CD4-positive, alpha-beta T cell (primary cell): ENCODE measurements around the gene SEPTIN8. TPM values are rescaled to one million over a fixed set of nuclear protein-coding genes. Genes with fewer than 3 reads are reported as not detected.

Experiments used
- ATAC-seq: fragments of 200-7000 bp; cut with Tn5 transposase; one replicate; pipeline ENCODE4 v1.10.0; 2022; ENCODE audit warnings: mild to moderate bottlenecking; ENCODE audit not compliant: poor library complexity
- CTCF ChIA-PET: fragments of 350-600 bp; sonication (Branson Sonifier 250); formaldehyde crosslinking; loops from one replicate; lab custom pipeline; 2021; ENCODE audit warnings: antibody characterized with exemption, inconsistent platforms; lab: Charles Lee
- POLR2A ChIA-PET: fragments of 350-600 bp; sonication (Branson Sonifier 250); formaldehyde crosslinking; loops from one replicate; lab custom pipeline; 2021; ENCODE audit warnings: antibody characterized with exemption, inconsistent platforms; lab: Charles Lee
- DNase-seq, 14 experiments: peaks; one replicate each; pipeline ENCODE4 v3.0.0-alpha.2; 2013 to 2020; ENCODE audit warnings: mixed read lengths in 2 of 14
- H3K27ac ChIP-seq, 2 donors: one replicate each; pipeline versions ENCODE4 v1.5.1 to v1.7.0; 2013; ENCODE audit warnings: low read length in 2 of 2, low read depth in 1 of 2, mild to moderate bottlenecking in 1 of 2
- H3K27me3 ChIP-seq, 2 experiments: 1 replicate in 1 of 2; 2 replicates in 1 of 2; pipeline versions ENCODE4 v1.6.1 to v1.7.0; 2013; ENCODE audit warnings: low read length in 2 of 2, control low read depth in 1 of 2, mild to moderate bottlenecking in 1 of 2, moderate library complexity in 1 of 2; ENCODE audit not compliant: insufficient read depth in 2 of 2, control insufficient read depth in 1 of 2
- H3K36me3 ChIP-seq: one replicate; pipeline ENCODE4 v1.6.1; 2013; ENCODE audit warnings: low read length, control low read depth; ENCODE audit not compliant: insufficient read depth
- H3K4me1 ChIP-seq: one replicate; pipeline ENCODE4 v1.6.1; 2013; ENCODE audit warnings: low read length, control low read depth; ENCODE audit not compliant: insufficient read depth
- H3K4me3 ChIP-seq: one replicate; pipeline ENCODE4 v1.5.1; 2013; ENCODE audit warnings: mild to moderate bottlenecking, low read length, moderate library complexity
- H3K9me3 ChIP-seq, 2 experiments: 1 replicate in 1 of 2; 2 replicates in 1 of 2; pipeline versions ENCODE4 v1.6.1 to v1.7.0; 2013; ENCODE audit warnings: low read length in 2 of 2, mild to moderate bottlenecking in 2 of 2, control low read depth in 1 of 2, moderate library complexity in 1 of 2; ENCODE audit not compliant: control insufficient read depth in 1 of 2, insufficient read depth in 1 of 2
- H3K27ac Mint-ChIP-seq: one replicate; pipeline ENCODE4 v1.8.0; 2020; ENCODE audit warnings: mixed read lengths
- H3K27me3 Mint-ChIP-seq: one replicate; pipeline ENCODE4 v1.8.0; 2021; ENCODE audit warnings: mixed read lengths
- H3K36me3 Mint-ChIP-seq: one replicate; pipeline ENCODE4 v1.8.0; 2021; ENCODE audit warnings: low read depth, mixed read lengths
- H3K4me1 Mint-ChIP-seq: one replicate; pipeline ENCODE4 v1.8.0; 2021; ENCODE audit warnings: low read depth, mixed read lengths
- H3K4me3 Mint-ChIP-seq: one replicate; pipeline ENCODE4 v1.8.0; 2020; ENCODE audit warnings: mild to moderate bottlenecking, mixed read lengths
- H3K9me3 Mint-ChIP-seq: one replicate; pipeline ENCODE4 v1.8.0; 2020; ENCODE audit warnings: mixed read lengths
- intact Hi-C, 2 experiments: fragments of 100-400 bp; cut with DNase I in 1 of 2; cut with micrococcal nuclease in 1 of 2; formaldehyde crosslinking; loops; one replicate each; pipeline versions ENCODE4 v1.15.1 to v1.9.0; 2023 to 2025; cut with DNase I, micrococcal nuclease
- total RNA-seq, 174 experiments: library from RNA in 2 of 174; stranded (reverse) in 2 of 174; gene quantifications; one replicate each; pipeline ENCODE4 v1.2.3 and lab custom pipeline; 2021 to 2026
- TF ChIP-seq, protein P1 (sequence below): fragments of 200-600 bp; IDR thresholded peaks from one replicate; pipeline ENCODE4 v1.8.0; 2022; ENCODE audit warnings: antibody characterized with exemption, mild to moderate bottlenecking

The SEPTIN8 gene
- total RNA-seq, 2 experiments from 2014 or later, result 4.4 to 5.3 TPM

DNA sequence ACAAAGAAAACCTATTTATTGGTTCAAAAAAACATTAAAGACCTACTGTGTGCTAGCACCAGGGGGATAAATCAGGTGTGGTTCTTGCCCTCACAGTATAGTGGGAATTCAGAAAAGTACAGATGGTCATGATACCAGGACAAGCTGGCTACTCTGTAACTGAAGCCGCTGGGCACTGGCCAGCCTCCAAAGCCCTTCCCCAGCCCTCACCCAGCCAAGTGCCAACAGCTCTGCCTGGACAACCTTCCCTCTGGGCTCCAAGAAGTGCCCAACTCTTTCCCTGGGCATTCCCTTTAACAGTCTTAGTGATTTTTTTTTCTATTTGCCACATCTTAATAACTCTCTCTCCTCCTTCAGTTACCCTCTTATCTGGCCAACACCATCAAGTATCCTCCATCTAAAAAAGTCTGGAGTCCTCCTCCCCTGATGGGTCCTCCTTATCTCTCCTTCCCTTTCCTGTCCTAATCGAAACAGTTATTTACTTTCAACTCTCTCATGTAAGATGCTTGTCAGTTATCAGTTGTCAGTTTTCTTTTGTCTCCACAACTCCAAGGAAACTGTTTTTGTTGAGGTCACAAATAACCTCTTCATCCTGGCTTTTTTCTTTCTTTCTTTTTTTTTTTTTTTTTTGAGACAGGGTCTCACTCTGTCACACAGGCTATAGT is 13.3 kb upstream of the SEPTIN8 start:
- CTCF ChIA-PET, result no interaction called here

DNA sequence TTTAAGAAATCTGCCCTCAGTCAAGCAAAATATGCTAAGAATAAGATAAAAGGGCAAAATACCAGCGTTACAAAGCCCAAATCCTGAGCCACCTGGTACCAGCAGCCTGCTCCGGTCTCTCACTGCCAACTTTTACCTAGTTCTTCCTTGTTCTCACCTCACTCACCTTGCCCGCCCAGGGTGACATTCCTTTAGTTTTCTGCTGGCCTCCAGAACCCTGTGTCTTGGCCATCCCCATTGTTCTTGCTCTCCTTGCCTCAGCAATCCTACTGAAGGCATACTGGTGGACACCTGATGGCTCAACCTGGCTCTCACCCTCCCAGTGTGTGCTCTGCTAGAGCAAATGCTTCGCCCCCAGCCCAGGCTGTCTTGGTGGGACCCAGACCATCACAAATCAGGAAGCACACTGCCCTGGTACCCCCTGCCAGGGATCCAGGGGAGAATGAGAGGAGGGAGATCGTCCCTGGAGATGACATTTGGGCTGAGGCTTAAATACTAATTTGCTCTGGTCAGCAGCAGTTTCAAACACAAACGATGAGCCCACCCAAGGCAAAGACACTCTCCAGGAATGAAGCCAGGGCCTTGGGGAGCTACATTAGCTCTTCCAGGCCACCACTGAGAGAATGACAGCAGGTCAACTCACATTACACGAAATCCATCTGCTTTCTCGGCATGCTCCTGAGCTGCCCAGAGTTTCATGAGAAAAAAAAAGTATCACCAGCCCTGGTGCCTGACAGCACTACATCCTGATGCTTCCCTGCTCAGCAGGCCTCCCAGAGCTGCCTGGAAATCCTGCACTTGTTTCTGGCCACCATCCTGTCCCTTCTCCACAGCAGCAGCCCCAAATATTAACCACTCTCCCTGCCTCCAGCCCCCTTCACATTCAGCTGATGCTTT is 12.2 kb upstream of the SEPTIN8 start:
- DNase-seq, result no peak
- no peak overlapping the region for H3K4me3 ChIP-seq
- intact Hi-C loops, result no loop called here
- H3K27me3 ChIP-seq, result peaks cover 4 to 18% of the 10 kb centered on the region in 2 experiments
- CTCF ChIA-PET, result no interaction called here
- POLR2A ChIA-PET, result interaction anchor here (0.7 kb wide), 1 partner anchor 1041 kb away, joined by 3 read pairs; no protein-coding TSS in a partner anchor
- H3K36me3 ChIP-seq, result no peaks in the 10 kb centered on the region
- Mint-ChIP-seq H3K36me3 (no peaks in the 10 kb centered on the region), H3K27me3 (peaks cover 23% of the 10 kb centered on the region), H3K9me3 (no peaks in the 10 kb centered on the region), H3K27ac (no peak overlapping the region), H3K4me1 (no peaks in the 10 kb centered on the region), H3K4me3 (no peak overlapping the region)
- TF ChIP-seq, protein P1, sequence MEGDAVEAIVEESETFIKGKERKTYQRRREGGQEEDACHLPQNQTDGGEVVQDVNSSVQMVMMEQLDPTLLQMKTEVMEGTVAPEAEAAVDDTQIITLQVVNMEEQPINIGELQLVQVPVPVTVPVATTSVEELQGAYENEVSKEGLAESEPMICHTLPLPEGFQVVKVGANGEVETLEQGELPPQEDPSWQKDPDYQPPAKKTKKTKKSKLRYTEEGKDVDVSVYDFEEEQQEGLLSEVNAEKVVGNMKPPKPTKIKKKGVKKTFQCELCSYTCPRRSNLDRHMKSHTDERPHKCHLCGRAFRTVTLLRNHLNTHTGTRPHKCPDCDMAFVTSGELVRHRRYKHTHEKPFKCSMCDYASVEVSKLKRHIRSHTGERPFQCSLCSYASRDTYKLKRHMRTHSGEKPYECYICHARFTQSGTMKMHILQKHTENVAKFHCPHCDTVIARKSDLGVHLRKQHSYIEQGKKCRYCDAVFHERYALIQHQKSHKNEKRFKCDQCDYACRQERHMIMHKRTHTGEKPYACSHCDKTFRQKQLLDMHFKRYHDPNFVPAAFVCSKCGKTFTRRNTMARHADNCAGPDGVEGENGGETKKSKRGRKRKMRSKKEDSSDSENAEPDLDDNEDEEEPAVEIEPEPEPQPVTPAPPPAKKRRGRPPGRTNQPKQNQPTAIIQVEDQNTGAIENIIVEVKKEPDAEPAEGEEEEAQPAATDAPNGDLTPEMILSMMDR, result no peak
- H3K27ac ChIP-seq, result no peak overlapping the region
- no peaks in the 10 kb centered on the region for H3K9me3 ChIP-seq
- ATAC-seq, result no peak
- H3K4me1 ChIP-seq, result no peaks in the 10 kb centered on the region

More for the DNA sequence above, 13.3 kb upstream of the SEPTIN8 start:
- ATAC-seq (no peak), DNase-seq (no peak)
- Histone ChIP-seq H3K36me3 (no peaks in the 10 kb centered on the region), H3K4me3 (no peak overlapping the region), H3K27ac (no peak overlapping the region), H3K4me1 (no peaks in the 10 kb centered on the region), H3K27me3 (peaks cover 4 to 13% of the 10 kb centered on the region in 2 experiments), H3K9me3 (no peaks in the 10 kb centered on the region)
- Mint-ChIP-seq H3K36me3 (no peaks in the 10 kb centered on the region), H3K27ac (no peak overlapping the region), H3K27me3 (peaks cover 26% of the 10 kb centered on the region), H3K9me3 (no peaks in the 10 kb centered on the region), H3K4me3 (no peak overlapping the region), H3K4me1 (no peaks in the 10 kb centered on the region)
- intact Hi-C loops, result no loop called here
- TF ChIP-seq, protein P1, result no peak
- POLR2A ChIA-PET, result no interaction called here

DNA sequence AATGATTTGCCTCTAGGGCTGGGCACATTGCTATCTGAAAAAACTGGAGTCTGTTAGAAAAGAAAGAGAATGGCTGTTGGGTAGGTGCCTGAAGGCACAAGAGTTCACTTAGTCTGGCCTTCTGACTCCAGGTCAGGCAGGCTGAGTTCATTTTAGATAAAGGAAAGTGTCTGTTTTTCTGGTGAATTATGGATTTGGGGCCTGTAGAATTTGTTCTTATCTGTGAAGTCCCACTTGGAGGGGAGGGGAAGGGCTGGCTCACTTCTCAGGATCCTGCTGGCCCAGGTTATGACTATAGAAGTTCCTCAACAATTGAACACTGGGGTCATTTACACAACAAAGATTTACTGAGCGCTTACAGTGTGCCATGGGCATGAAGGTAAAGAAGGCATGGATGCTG is 11.5 kb upstream of the SEPTIN8 start:
- no peaks in the 10 kb centered on the region for H3K9me3 Mint-ChIP-seq
- TF ChIP-seq, protein P1, result no peak
- Histone ChIP-seq H3K9me3 (no peaks in the 10 kb centered on the region), H3K27me3 (peaks cover 0 to 25% of the 10 kb centered on the region in 2 experiments), H3K36me3 (no peaks in the 10 kb centered on the region), H3K4me1 (no peaks in the 10 kb centered on the region), H3K4me3 (no peak overlapping the region), H3K27ac (no peak overlapping the region)
- ChIA-PET CTCF (no interaction called here), POLR2A (no interaction called here)
- no peaks in the 10 kb centered on the region for H3K4me1 Mint-ChIP-seq
- intact Hi-C loops, result no loop called here
- H3K36me3 Mint-ChIP-seq, result no peaks in the 10 kb centered on the region
- DNase-seq (no peak), ATAC-seq (no peak)
- H3K27me3 Mint-ChIP-seq, result peaks cover 21% of the 10 kb centered on the region
- H3K27ac Mint-ChIP-seq, result no peak overlapping the region
- H3K4me3 Mint-ChIP-seq, result no peak overlapping the region
